Right lobe of liver (tissue), 4 donors: Measurements from ENCODE around the gene ATP2B1.

Experiments
- CTCF ChIP-seq, 4 donors: fragments of 200-600 bp in 3 of 4; fragments of 450-650 bp in 1 of 4; IDR thresholded peaks; one replicate each; pipeline versions ENCODE4 v1.5.1 to v1.8.0; 2016 to 2022; ENCODE audit warnings: antibody characterized with exemption in 4 of 4, mild to moderate bottlenecking in 2 of 4
- POLR2A ChIP-seq: fragments of 450-650 bp; IDR thresholded peaks from one replicate; pipeline ENCODE4 v1.6.1; 2017; ENCODE audit warnings: antibody characterized with exemption, mild to moderate bottlenecking
- donor health status: DM: no; HTN: no; CAD: no.
- donor health status: DM: no; HTN: no; CAD: no.
- donor health status: DM: no; HTN: yes; CAD: no.

- TF ChIP-seq POLR2A, result no peak
- TF ChIP-seq CTCF (IDR thresholded peaks at IDR 0.05), result no peak
Observed at GRCh38 chr12:89651192-89651591, 57.4 kb downstream of the ATP2B1 start.
